H9 (cell line): Measurements from ENCODE around the gene CHST13. TPM values are rescaled to one million over a fixed set of nuclear protein-coding genes. Genes with fewer than 3 reads are reported as not detected.

ENCODE experiments used
- DNase-seq: peaks from one replicate; pipeline ENCODE4 v3.0.0-alpha.2; 2017
- H2AFZ ChIP-seq: one replicate; pipeline ENCODE4 v1.6.1; 2013; ENCODE audit warnings: mild to moderate bottlenecking, low read length, control low read depth, moderate library complexity
- H2AK5ac ChIP-seq: 2 replicates; pipeline ENCODE4 v1.6.1; 2013; ENCODE audit warnings: low read length, control low read depth, mixed read lengths; ENCODE audit not compliant: insufficient read length
- H2BK120ac ChIP-seq: one replicate; pipeline ENCODE4 v1.6.1; 2013; ENCODE audit warnings: low read depth, mild to moderate bottlenecking, low read length, control low read depth, inconsistent platforms; ENCODE audit not compliant: poor library complexity, severe bottlenecking
- H2BK12ac ChIP-seq: 2 replicates; pipeline ENCODE4 v1.6.1; 2013; ENCODE audit warnings: low read length, control low read depth, mixed read lengths, low read depth; ENCODE audit not compliant: insufficient read length
- H2BK15ac ChIP-seq: 2 replicates; pipeline ENCODE4 v1.6.1; 2013; ENCODE audit warnings: low read depth, low read length, control low read depth
- H2BK20ac ChIP-seq: one replicate; pipeline ENCODE4 v1.6.1; 2013; ENCODE audit warnings: low read depth, mild to moderate bottlenecking, low read length, control low read depth, inconsistent platforms; ENCODE audit not compliant: poor library complexity, severe bottlenecking
- H2BK5ac ChIP-seq: 2 replicates; pipeline ENCODE4 v1.6.1; 2013; ENCODE audit warnings: low read length, control low read depth, mixed read lengths; ENCODE audit not compliant: insufficient read length
- H3K14ac ChIP-seq: 2 replicates; pipeline ENCODE4 v1.6.1; 2013; ENCODE audit warnings: low read length, control low read depth; ENCODE audit not compliant: insufficient read depth
- H3K18ac ChIP-seq: 2 replicates; pipeline ENCODE4 v1.6.1; 2013; ENCODE audit warnings: low read depth, mild to moderate bottlenecking, mixed read lengths, low read length, control low read depth; ENCODE audit not compliant: insufficient read length
- H3K23ac ChIP-seq: 2 replicates; pipeline ENCODE4 v1.6.1; 2013; ENCODE audit warnings: low read length, control low read depth, mixed read lengths, low read depth; ENCODE audit not compliant: insufficient read length
- H3K23me2 ChIP-seq: 2 replicates; pipeline ENCODE4 v1.6.1; 2013; ENCODE audit warnings: low read depth, mild to moderate bottlenecking, mixed read lengths, low read length, control low read depth; ENCODE audit not compliant: insufficient read length, poor library complexity, severe bottlenecking
- H3K27ac ChIP-seq: 2 replicates; pipeline ENCODE4 v1.5.1; 2013; ENCODE audit warnings: low read length, control low read depth, mixed read lengths, low read depth; ENCODE audit not compliant: insufficient read length
- H3K27me3 ChIP-seq: 2 replicates; pipeline ENCODE4 v1.6.1; 2013; ENCODE audit warnings: low read length, control low read depth, inconsistent platforms; ENCODE audit not compliant: insufficient read depth
- H3K4ac ChIP-seq: 2 replicates; pipeline ENCODE4 v1.6.1; 2013; ENCODE audit warnings: low read depth, mild to moderate bottlenecking, control low read depth, inconsistent platforms, low read length, moderate library complexity
- H3K4me1 ChIP-seq: 2 replicates; pipeline ENCODE4 v1.6.1; 2013; ENCODE audit warnings: low read length, control low read depth, inconsistent platforms; ENCODE audit not compliant: insufficient read depth
- H3K4me2 ChIP-seq: 2 replicates; pipeline ENCODE4 v1.6.1; 2013; ENCODE audit warnings: low read length, control low read depth, mixed read lengths; ENCODE audit not compliant: insufficient read length, insufficient read depth
- H3K56ac ChIP-seq: 2 replicates; pipeline ENCODE4 v1.6.1; 2013; ENCODE audit warnings: low read depth, mild to moderate bottlenecking, mixed read lengths, low read length, control low read depth; ENCODE audit not compliant: insufficient read length
- H3K79me1 ChIP-seq: 2 replicates; pipeline ENCODE4 v1.6.1; 2013; ENCODE audit warnings: low read depth, mild to moderate bottlenecking, moderate library complexity, low read length, control low read depth, inconsistent platforms; ENCODE audit not compliant: insufficient read depth, poor library complexity, severe bottlenecking
- H3K79me2 ChIP-seq: 2 replicates; pipeline ENCODE4 v1.6.1; 2013; ENCODE audit warnings: low read length, control low read depth, inconsistent platforms; ENCODE audit not compliant: insufficient read depth
- H3K9ac ChIP-seq: 2 replicates; pipeline ENCODE4 v1.6.1; 2013; ENCODE audit warnings: low read length, control low read depth, mixed read lengths; ENCODE audit not compliant: insufficient read length; ENCODE audit errors: extremely low read depth
- H3K9me3 ChIP-seq: one replicate; pipeline ENCODE4 v1.6.1; 2013; ENCODE audit warnings: low read depth, low read length, inconsistent platforms; ENCODE audit not compliant: control insufficient read depth
- H3T11ph ChIP-seq: one replicate; pipeline ENCODE4 v1.6.1; 2013; ENCODE audit warnings: mild to moderate bottlenecking, low read length, control low read depth, inconsistent platforms
- H4K20me1 ChIP-seq: one replicate; pipeline ENCODE4 v1.6.1; 2013; ENCODE audit not compliant: control insufficient read depth, insufficient read length, insufficient read depth
- H4K5ac ChIP-seq: 2 replicates; pipeline ENCODE4 v1.6.1; 2013; ENCODE audit warnings: low read depth, mild to moderate bottlenecking, mixed read lengths, low read length, control low read depth; ENCODE audit not compliant: insufficient read length
- H4K8ac ChIP-seq: replicated peaks from 2 replicates; pipeline ENCODE4 v1.6.1; 2013; ENCODE audit warnings: low read length, control low read depth, mixed read lengths, low read depth; ENCODE audit not compliant: insufficient read length
- H4K91ac ChIP-seq: 2 replicates; pipeline ENCODE4 v1.6.1; 2013; ENCODE audit warnings: low read depth, mild to moderate bottlenecking, moderate library complexity, mixed read lengths, low read length, control low read depth; ENCODE audit not compliant: insufficient read length
- H3K27ac Mint-ChIP-seq, 3 experiments: 2 replicates in 2 of 3; 3 replicates in 1 of 3; pipeline ENCODE4 v1.8.0; 2020 to 2021; ENCODE audit warnings: mixed read lengths in 3 of 3, mild to moderate bottlenecking in 1 of 3, moderate library complexity in 1 of 3
- H3K27me3 Mint-ChIP-seq: 2 replicates; pipeline ENCODE4 v1.8.0; 2021; ENCODE audit warnings: low read depth, mild to moderate bottlenecking, moderate library complexity, mixed read lengths
- H3K36me3 Mint-ChIP-seq, 3 experiments: 2 replicates in 2 of 3; 3 replicates in 1 of 3; pipeline ENCODE4 v1.8.0; 2020 to 2021; ENCODE audit warnings: low read depth in 3 of 3, mixed read lengths in 3 of 3; ENCODE audit not compliant: insufficient read depth in 1 of 3
- H3K4me1 Mint-ChIP-seq, 2 experiments: 2 replicates each; pipeline ENCODE4 v1.8.0; 2020; ENCODE audit warnings: mixed read lengths in 2 of 2
- H3K4me3 Mint-ChIP-seq, 2 experiments: 2 replicates in 1 of 2; 3 replicates in 1 of 2; pipeline ENCODE4 v1.8.0; 2020 to 2021; ENCODE audit warnings: mild to moderate bottlenecking in 2 of 2, mixed read lengths in 2 of 2, moderate library complexity in 1 of 2
- H3K9me3 Mint-ChIP-seq, 2 experiments: 2 replicates in 1 of 2; 3 replicates in 1 of 2; pipeline ENCODE4 v1.8.0; 2020; ENCODE audit warnings: mild to moderate bottlenecking in 2 of 2, mixed read lengths in 2 of 2, moderate library complexity in 1 of 2
- WGBS: extraction: QIAGEN DNeasy Blood & Tissue Kit; methylation state at CpG from one replicate; pipeline ENCODE4 v1.1.7; 2013; ENCODE audit warnings: missing lambda C conversion rate, low lambda C conversion rate, mixed read lengths; ENCODE audit not compliant: insufficient read length; ENCODE audit errors: extremely low coverage; 5-methylcytosine and 5-hydroxymethylcytosine counted together
- total RNA-seq: library from RNA; stranded (reverse); gene quantifications from 2 replicates; pipeline ENCODE4 v1.2.1, GENCODE V29; 2021
- TF ChIP-seq, protein P1 (sequence below): fragments of 200-600 bp; sonication (generic); conservative IDR thresholded peaks from 3 replicates; pipeline ENCODE4 v1.8.0; 2021; ENCODE audit warnings: antibody characterized with exemption, mild to moderate bottlenecking

Gene CHST13
- total RNA-seq, 1 experiment from 2014 or later: 0.85 TPM

- no peak overlapping the region for H3K4ac ChIP-seq
- no peak overlapping the region for H2BK15ac ChIP-seq
- H2BK120ac ChIP-seq: no peak overlapping the region
- H2BK5ac ChIP-seq: no peak overlapping the region
- DNase-seq: no peak
- no peaks in the 10 kb centered on the region for H3K79me2 ChIP-seq
- H3K23me2 ChIP-seq: no peaks in the 10 kb centered on the region
- H3K23ac ChIP-seq: no peak overlapping the region
- no peak overlapping the region for H3K56ac ChIP-seq
- H3K27me3 ChIP-seq: no peaks in the 10 kb centered on the region; the same call in 1 of the 2 replicates
- H4K20me1 ChIP-seq: no peaks in the 10 kb centered on the region
- no peak overlapping the region for H2BK20ac ChIP-seq
- no peak overlapping the region for H3K14ac ChIP-seq
- Mint-ChIP-seq H3K27me3 (peaks cover 43% of the 10 kb centered on the region), H3K4me1 (peaks cover 3 to 24% of the 10 kb centered on the region in 2 experiments), H3K4me3 (peak overlapping the region in 1 of 2 experiments; percentile 2; a peak in 1 of 5 replicates), H3K27ac (no peak overlapping the region), H3K9me3 (no peaks in the 10 kb centered on the region; a peak in 1 of 5 replicates), H3K36me3 (no peaks in the 10 kb centered on the region; a peak in 1 of 7 replicates)
- no peaks in the 10 kb centered on the region for H3K79me1 ChIP-seq
- no CpG with 5 or more reads among the region's 8 CpGs for WGBS
- H3K27ac ChIP-seq: no peak overlapping the region
- H4K5ac ChIP-seq: no peak overlapping the region
- H3K9me3 ChIP-seq: no peaks in the 10 kb centered on the region
- no peak overlapping the region for H4K8ac ChIP-seq
- no peak overlapping the region for H3T11ph ChIP-seq
- no peak overlapping the region for H3K9ac ChIP-seq
- no peak overlapping the region for H3K4me2 ChIP-seq
- no peak overlapping the region for H4K91ac ChIP-seq
- no peak overlapping the region for H2AK5ac ChIP-seq
- H3K18ac ChIP-seq: no peak overlapping the region
- no peak overlapping the region for H2BK12ac ChIP-seq
- H3K4me1 ChIP-seq: no peaks in the 10 kb centered on the region
- TF ChIP-seq, protein P1, sequence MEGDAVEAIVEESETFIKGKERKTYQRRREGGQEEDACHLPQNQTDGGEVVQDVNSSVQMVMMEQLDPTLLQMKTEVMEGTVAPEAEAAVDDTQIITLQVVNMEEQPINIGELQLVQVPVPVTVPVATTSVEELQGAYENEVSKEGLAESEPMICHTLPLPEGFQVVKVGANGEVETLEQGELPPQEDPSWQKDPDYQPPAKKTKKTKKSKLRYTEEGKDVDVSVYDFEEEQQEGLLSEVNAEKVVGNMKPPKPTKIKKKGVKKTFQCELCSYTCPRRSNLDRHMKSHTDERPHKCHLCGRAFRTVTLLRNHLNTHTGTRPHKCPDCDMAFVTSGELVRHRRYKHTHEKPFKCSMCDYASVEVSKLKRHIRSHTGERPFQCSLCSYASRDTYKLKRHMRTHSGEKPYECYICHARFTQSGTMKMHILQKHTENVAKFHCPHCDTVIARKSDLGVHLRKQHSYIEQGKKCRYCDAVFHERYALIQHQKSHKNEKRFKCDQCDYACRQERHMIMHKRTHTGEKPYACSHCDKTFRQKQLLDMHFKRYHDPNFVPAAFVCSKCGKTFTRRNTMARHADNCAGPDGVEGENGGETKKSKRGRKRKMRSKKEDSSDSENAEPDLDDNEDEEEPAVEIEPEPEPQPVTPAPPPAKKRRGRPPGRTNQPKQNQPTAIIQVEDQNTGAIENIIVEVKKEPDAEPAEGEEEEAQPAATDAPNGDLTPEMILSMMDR: no peak
- no peak overlapping the region for H2AFZ ChIP-seq
Observed at GRCh38 chr3:126525853-126526667, 2.1 kb downstream of the CHST13 start.
